ENCODE data around the gene SASH3.

- no peak for TF ChIP-seq CTCF (IDR thresholded peaks at IDR 0.05; ENCODE audit: low read depth, low read length, poor library complexity, severe bottlenecking)
- no peak for TF ChIP-seq EZH2phosphoT487 (IDR thresholded peaks at IDR 0.05; ENCODE audit: borderline replicate concordance, low read length)
These were observed 60.6 kb downstream of the SASH3 start for GRCh38 chrX:129840344-129840743.
